Posterior cingulate gyrus (tissue), 11 donors: ENCODE data around the gene TCEA2.
"Not testable (repeated sequence)": the region's sequence is repeated elsewhere in the genome, so short reads cannot be mapped to it uniquely, and the experiment has no call there.

Experiments used
- DNase-seq, 10 donors: peaks; one replicate each; pipeline versions ENCODE4 v3.0.0 to v3.0.0-alpha.2; 2020 to 2021; ENCODE audit warnings: mixed read lengths in 3 of 10
- intact Hi-C: fragments of 100-400 bp; cut with DNase I; formaldehyde crosslinking; loops from one replicate; pipeline ENCODE4 v1.15.1; 2023

The TCEA2 gene

GRCh38 chr20:64076061-64076997 lies 13.3 kb downstream of the TCEA2 start:
- no peak for DNase-seq
- intact Hi-C loops = no loop called here

DNA sequence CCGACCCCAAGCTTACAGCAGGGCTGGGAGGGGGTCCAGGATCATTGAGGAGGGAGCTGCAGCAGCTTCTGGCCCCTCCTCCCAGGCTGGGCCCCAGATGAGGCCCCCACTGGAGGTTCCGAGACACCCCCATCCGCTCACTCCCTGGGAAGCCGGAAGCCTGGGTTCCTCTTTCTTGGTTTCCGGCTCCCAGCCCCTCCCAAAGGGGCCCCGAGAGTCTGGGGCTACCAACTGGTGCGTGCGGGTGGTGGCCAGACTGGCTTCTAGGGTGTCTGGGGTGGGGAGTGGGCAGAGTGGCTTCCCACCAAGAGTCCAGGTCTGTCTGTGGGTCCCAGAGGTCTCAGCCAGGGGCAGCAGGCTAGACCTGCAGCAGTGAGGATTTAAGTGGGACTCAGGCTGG lies 14.1 kb downstream of the TCEA2 start:
- peak in 1 of 10 donors; percentile 91 for DNase-seq
- intact Hi-C loops = no loop called here

DNA sequence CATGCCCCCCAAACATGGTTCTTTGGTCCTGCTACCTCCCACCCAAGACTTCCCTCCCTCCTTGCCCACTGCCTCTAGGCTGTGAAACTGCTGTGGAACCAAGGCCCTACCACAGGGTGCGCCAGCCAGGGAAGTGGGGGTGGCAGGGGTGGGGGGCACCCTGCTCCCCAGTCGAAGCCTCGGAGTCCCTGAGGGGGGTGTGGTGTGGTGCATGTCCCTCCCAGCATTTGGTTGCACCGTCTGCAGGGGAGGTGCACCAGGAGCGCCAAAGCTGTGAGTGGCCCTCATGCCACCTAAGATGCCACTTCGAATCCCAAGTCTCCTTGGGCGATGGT lies 14.5 kb downstream of the TCEA2 start:
- intact Hi-C loops = no loop called here
- DNase-seq = no peak

- intact Hi-C loops = no loop called here
- DNase-seq = no peak
Observed at GRCh38 chr20:64077876-64078551, 15.0 kb downstream of the TCEA2 start.

- intact Hi-C loops = no loop called here
Observed at GRCh38 chr20:64078934-64079272, 15.9 kb downstream of the TCEA2 start.

GRCh38 chr20:64079273-64080012 lies 16.4 kb downstream of the TCEA2 start, which contains the start of gene RGS19:
RGS19 (minus strand) TSS chr20:64079518; CDS start chr20:64076886, 2,632 bp downstream.
- intact Hi-C loops = no loop called here
- DNase-seq = peak in 7 of 10 donors; percentile 52 to 94 (median 64)

More at GRCh38 chr20:64078934-64079272, 15.9 kb downstream of the TCEA2 start:
- DNase-seq = no peak

DNA sequence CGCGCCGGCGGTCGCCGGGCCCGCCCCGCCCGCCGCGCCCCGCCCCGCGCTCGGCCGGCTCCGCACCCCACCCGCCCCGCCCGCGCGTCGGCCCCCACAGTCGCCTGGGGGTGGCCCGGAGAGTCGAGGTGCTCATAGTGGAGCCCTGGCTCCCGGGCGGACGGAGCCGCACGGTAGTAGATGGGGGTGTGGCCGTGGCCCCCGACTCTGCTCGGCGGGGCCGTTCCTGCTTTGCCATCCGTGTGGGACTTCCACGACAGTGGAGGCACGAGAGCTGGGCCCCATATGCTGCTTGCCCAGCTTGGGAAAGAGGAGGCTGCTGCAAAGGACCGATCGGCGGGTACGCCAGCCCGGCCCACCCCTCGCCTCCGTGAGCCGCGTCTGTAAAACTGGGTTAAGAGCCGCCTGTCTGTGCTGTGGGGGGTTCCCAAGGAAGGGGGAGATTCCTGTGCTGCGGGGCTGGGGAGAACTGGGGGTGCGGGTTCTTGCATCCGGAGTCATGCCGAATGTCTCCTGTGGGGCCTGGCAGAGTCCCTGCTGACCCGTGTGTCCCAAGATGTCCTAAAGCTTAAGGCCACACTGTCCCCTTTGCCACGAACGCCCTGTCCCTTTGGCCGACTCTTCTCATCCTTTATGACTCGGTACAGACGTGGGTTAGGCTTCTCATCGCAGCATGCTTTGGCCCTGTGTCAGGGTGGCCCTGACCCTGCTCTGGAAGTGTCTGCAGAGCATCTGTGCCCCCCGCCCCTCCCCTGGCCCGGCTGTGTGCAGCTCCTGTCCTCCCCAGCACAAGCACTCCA lies 17.2 kb downstream of the TCEA2 start, which contains the start of gene OPRL1:
Gene OPRL1 (plus strand): TSS at position 70 of the 800 bp plus-strand sequence. CDS start 12,639 bp downstream, outside the sequence.
- intact Hi-C loops = no loop called here
- DNase-seq = no peak

- intact Hi-C loops = no loop called here
- DNase-seq = no peak
Observed at GRCh38 chr20:64080813-64081623, 18.0 kb downstream of the TCEA2 start.

GRCh38 chr20:64081624-64081964 lies 18.6 kb downstream of the TCEA2 start:
- no peak for DNase-seq
- intact Hi-C loops = no loop called here

DNA sequence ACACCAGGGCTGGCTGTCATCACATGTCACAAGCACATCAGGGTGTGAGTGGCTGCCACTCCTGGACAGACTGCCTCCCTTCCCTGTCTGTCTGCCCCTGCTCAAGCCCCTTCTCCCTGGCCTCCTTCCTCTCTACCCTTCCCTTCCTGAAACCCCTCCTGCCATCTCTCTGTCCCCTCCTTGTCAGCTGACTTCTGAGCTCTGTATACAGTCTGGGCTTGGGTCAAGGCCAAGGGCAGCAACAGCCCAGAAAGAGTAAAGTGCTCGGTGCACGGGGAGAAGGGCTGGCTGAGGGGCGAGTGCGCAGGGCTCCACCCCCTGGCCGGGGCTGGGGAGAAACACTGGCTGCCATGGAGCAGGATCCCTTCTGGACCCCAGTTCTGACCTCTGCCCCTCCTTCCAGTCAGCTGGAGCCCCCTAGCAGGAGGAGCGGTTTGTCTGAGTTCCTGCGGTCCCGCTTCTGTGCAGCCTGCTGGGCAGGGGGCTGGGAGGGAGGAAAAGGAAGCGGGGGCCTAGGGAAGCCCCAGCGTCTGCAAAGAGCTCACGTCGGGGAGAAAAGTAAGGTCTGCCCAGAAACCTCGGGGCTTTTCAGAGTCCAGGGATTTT lies 19.2 kb downstream of the TCEA2 start:
- no peak for DNase-seq
- intact Hi-C loops = no loop called here

DNA sequence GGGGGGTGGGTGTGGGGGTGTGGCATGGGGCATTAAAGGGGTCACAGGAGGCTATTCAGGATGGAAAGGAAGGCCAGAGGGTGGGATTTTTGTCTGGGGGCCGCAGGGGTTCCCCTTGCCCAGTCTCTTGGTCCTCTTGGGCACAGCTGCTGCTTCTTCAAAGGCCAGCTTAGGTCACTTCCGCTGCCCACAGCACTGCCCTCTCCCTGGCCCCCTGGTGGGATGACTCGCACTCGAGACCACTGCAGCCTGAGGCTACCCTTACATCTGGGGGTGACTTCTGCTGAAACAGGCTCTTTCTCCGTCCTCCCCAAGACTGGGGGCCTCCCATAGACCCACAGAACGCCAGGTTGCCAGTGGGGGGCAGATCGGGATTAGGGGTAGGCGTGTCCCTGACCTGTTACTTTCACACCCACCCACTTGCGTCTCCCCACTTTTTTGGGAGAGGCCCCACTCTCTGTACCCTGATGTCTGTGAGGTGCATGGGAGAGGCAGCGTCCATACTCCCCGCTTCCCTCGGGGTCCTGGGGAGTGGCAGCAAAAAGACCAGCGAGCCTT lies 19.9 kb downstream of the TCEA2 start:
- DNase-seq = no peak
- intact Hi-C loops = loop anchor here (1.0 kb wide), 1 partner anchor 37 kb away; no protein-coding TSS in a partner anchor

DNA sequence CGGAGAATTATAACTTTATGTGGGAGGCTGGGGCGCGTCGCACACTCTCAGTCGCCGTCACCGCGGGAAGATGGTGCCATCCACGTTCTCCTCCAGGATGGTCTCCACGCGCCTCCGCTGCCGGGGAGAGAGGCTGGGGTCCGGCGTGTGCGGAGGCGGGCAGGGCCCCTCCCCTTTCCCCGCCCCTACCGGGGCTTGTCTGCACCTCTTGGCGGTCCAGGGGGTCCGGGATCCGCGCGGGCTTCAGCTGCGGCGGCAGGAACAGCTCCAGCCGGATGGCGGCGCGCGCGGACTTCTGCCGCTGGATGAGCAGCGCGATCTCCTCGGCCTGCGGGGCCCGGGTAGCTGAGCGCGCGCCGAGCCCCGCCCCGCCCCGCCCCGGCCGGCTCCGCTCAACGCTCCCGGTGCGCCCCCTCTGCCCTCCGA lies 20.4 kb downstream of the TCEA2 start:
- peak; percentile 59 to 97 (median 80) for DNase-seq
- intact Hi-C loops = loop anchor here (1.0 kb wide), 1 partner anchor 37 kb away; no protein-coding TSS in a partner anchor

DNA sequence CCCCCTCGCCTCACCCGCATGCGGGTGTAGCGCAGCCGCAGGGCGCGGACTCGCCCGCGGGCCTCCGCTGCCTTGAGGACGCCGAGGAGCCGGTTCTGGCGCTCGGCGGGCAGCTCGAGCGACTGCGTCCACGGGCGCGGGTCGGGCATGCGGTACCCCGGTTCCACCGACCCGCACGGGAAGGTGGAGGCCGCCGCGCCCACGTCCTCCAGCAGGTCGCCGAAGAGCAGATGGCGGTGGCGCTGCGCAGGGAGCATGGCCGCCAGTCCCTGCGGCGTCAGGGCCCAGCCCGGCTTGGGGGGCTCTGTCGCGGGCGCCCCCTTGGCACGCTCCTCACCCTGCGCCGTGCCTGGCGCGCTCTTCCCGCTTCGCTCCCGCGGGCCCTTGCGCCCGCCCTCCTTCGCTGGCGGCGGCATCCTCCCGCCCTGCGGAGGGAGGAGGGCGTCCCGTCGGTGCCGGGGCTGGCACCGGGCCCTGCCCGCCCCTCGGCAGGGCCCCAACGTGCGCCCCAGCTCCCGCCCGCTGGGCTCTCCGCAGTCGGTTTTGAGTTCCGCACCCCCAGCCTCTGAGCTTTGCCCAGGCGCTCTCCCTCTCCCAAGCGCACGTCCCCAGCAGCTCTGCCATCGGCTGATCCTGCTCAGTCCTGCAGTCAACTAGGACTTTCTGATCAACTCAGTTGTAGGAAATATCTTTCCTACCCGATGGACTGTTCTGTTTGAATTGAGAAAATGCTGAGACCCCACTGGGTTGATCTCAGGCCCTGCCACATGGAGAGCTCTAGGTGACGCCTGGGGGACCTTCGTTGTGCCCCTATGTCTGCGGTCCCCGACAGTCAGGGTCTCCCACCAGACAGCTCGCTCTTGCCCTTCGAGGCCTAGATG lies 21.0 kb downstream of the TCEA2 start, which contains the start of gene LKAAEAR1:
Gene LKAAEAR1 (minus strand): TSS at position 595 of the 881 bp plus-strand sequence. CDS start 179 bp downstream, at position 416.
- DNase-seq = no peak
- intact Hi-C loops = loop anchor here (1.0 kb wide), 1 partner anchor 36 kb away; no protein-coding TSS in a partner anchor

DNA sequence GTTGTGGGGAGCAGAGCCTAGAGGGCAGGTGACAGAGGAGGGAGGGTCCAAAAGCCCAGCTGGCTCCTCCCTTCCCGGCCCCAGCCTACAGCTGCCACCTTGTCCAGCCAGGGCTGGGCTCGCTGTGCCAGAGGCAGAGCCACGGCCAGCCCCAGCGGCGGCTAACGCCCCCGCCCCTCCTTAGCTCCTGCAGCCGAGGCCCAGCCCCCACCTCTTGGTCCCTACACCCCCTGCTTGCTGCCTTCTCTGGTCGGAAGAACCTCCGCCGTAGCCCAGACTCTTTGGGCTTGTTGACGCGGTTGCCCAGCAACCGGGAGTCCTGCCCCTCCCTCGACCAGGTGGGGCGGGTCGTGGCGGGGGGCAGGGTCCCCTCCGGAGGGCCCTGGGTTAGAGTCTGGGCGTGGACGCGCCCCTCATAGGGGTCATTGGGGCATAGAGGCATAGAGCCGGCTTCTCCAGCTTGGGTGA lies 21.7 kb downstream of the TCEA2 start:
- no peak for DNase-seq
- intact Hi-C loops = no loop called here

- DNase-seq = no peak
- intact Hi-C loops = no loop called here
Observed at GRCh38 chr20:64086801-64087200, 23.8 kb downstream of the TCEA2 start.

DNA sequence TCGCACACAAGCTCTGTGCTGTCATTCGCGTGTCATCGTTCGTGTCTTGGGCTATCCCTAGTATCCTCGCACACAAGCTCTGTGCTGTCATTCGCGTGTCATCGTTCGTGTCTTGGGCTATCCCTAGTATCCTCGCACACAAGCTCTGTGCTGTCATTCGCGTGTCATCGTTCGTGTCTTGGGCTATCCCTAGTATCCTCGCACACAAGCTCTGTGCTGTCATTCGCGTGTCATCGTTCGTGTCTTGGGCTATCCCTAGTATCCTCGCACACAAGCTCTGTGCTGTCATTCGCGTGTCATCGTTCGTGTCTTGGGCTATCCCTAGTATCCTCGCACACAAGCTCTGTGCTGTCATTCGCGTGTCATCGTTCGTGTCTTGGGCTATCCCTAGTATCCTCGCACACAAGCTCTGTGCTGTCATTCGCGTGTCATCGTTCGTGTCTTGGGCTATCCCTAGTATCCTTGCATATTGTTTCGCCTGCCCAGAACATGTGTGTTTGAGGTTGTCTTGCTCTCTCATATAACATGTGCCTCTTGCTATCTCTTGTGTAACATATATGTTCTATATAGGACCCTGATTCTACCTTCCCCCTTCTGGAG lies 24.3 kb downstream of the TCEA2 start:
- not testable (repeated sequence) for DNase-seq

GRCh38 chr20:64088586-64088985 lies 25.6 kb downstream of the TCEA2 start:
- DNase-seq, intact Hi-C loops: not testable (repeated sequence)

More for the DNA sequence above, 24.3 kb downstream of the TCEA2 start:
- intact Hi-C loops = not testable (repeated sequence)
